HepG2 (cell line): Measurements from ENCODE around the gene KRTAP5-10. TPM values are rescaled to one million over a fixed set of nuclear protein-coding genes. Genes with fewer than 3 reads are reported as not detected.

ENCODE experiments used
- BRCA1 ChIP-seq: sonication (generic); formaldehyde crosslinking; IDR thresholded peaks from 2 replicates; pipeline ENCODE4 v1.4.0; 2020; ENCODE audit warnings: missing genetic modification reagents
- DPF2 ChIP-seq: sonication (generic); formaldehyde crosslinking; IDR thresholded peaks from 2 replicates; pipeline ENCODE4 v1.4.0; 2020; ENCODE audit warnings: mild to moderate bottlenecking, low read depth, missing genetic modification reagents, borderline replicate concordance
- FOXK1 ChIP-seq: sonication (generic); formaldehyde crosslinking; IDR thresholded peaks from 2 replicates; pipeline ENCODE4 v1.4.0; 2020; ENCODE audit warnings: low read depth, missing genetic modification reagents, borderline replicate concordance
- HOXA3 ChIP-seq: sonication (generic); formaldehyde crosslinking; IDR thresholded peaks from 2 replicates; pipeline ENCODE4 v1.5.0; 2020; ENCODE audit warnings: missing genetic modification reagents
- KLF15 ChIP-seq: sonication (generic); formaldehyde crosslinking; IDR thresholded peaks from 2 replicates; pipeline ENCODE4 v1.8.1; 2023; ENCODE audit warnings: borderline replicate concordance, mild to moderate bottlenecking, inconsistent platforms, missing genetic modification reagents, mixed read lengths
- MEF2D ChIP-seq: sonication (generic); formaldehyde crosslinking; IDR thresholded peaks from 2 replicates; pipeline ENCODE4 v1.5.1; 2020; ENCODE audit warnings: mild to moderate bottlenecking, missing genetic modification reagents
- NAIF1 ChIP-seq: sonication (generic); formaldehyde crosslinking; IDR thresholded peaks from 2 replicates; pipeline ENCODE4 v1.5.0; 2020; ENCODE audit warnings: mild to moderate bottlenecking, missing genetic modification reagents, borderline replicate concordance
- NRL ChIP-seq: sonication (generic); formaldehyde crosslinking; IDR thresholded peaks from 2 replicates; pipeline ENCODE4 v1.5.0; 2020; ENCODE audit warnings: missing genetic modification reagents, mild to moderate bottlenecking, moderate library complexity, borderline replicate concordance
- RORA ChIP-seq: sonication (generic); formaldehyde crosslinking; IDR thresholded peaks from 2 replicates; pipeline ENCODE4 v1.5.0; 2020; ENCODE audit warnings: mild to moderate bottlenecking, missing genetic modification reagents, moderate library complexity
- SCMH1 ChIP-seq: sonication (generic); formaldehyde crosslinking; IDR thresholded peaks from 2 replicates; pipeline ENCODE4 v1.9.0; 2021; ENCODE audit warnings: missing genetic modification reagents, mild to moderate bottlenecking, borderline replicate concordance
- TGIF2 ChIP-seq: IDR thresholded peaks from 2 replicates; pipeline ENCODE4 v1.6.1; 2016; ENCODE audit warnings: control low read depth, missing compliant biosample characterization
- TP53 ChIP-seq: sonication (generic); formaldehyde crosslinking; conservative IDR thresholded peaks from 2 replicates; pipeline ENCODE4 v1.4.0; 2020; ENCODE audit warnings: missing genetic modification reagents
- XRCC5 ChIP-seq: fragments of 200-400 bp; formaldehyde crosslinking; optimal IDR thresholded peaks from 2 replicates; pipeline ENCODE3; 2017; ENCODE audit warnings: mild to moderate bottlenecking, low read length
- YEATS2 ChIP-seq: sonication (generic); formaldehyde crosslinking; IDR thresholded peaks from 2 replicates; pipeline ENCODE4 v1.4.0; 2020; ENCODE audit warnings: missing genetic modification reagents, borderline replicate concordance
- ZBTB20 ChIP-seq: sonication (generic); formaldehyde crosslinking; IDR thresholded peaks from 2 replicates; pipeline ENCODE4 v1.8.1; 2023; ENCODE audit warnings: missing genetic modification reagents, low read depth, mild to moderate bottlenecking, borderline replicate concordance
- ZFP36L2 ChIP-seq: sonication (generic); formaldehyde crosslinking; IDR thresholded peaks from 2 replicates; pipeline ENCODE4 v1.4.0; 2020; ENCODE audit warnings: missing genetic modification reagents
- ZMYM3 ChIP-seq: sonication (generic); formaldehyde crosslinking; IDR thresholded peaks from 2 replicates; pipeline ENCODE4 v1.5.1; 2020; ENCODE audit warnings: mild to moderate bottlenecking, missing genetic modification reagents
- ZMYM4 ChIP-seq: sonication (generic); formaldehyde crosslinking; IDR thresholded peaks from 2 replicates; pipeline ENCODE4 v1.8.1; 2023; ENCODE audit warnings: mild to moderate bottlenecking, missing genetic modification reagents
- ZNF121 ChIP-seq: sonication (generic); formaldehyde crosslinking; IDR thresholded peaks from 2 replicates; pipeline ENCODE4 v1.5.0; 2020; ENCODE audit warnings: mild to moderate bottlenecking, missing genetic modification reagents
- ZNF430 ChIP-seq: sonication (generic); formaldehyde crosslinking; IDR thresholded peaks from 2 replicates; pipeline ENCODE4 v1.9.0; 2021; ENCODE audit warnings: mild to moderate bottlenecking, missing genetic modification reagents
- ZNF501 ChIP-seq: sonication (generic); formaldehyde crosslinking; IDR thresholded peaks from 2 replicates; pipeline ENCODE4 v1.5.1; 2020; ENCODE audit warnings: mild to moderate bottlenecking, moderate library complexity, missing genetic modification reagents
- ZNF773 ChIP-seq: sonication (generic); formaldehyde crosslinking; IDR thresholded peaks from 2 replicates; pipeline ENCODE4 v1.4.0; 2020; ENCODE audit warnings: missing genetic modification reagents, borderline replicate concordance
- polyA plus RNA-seq, 8 experiments: library from polyadenylated mRNA; depleted of rRNA in 3 of 8; stranded (reverse) in 7 of 8; unstranded in 1 of 8; fragments of >200 nt; fragmentation: Illumina TruSeq in 4 of 8; extraction: Trizol in 4 of 8; gene quantifications; 2 replicates each; pipeline versions ENCODE4 v1.2.1 to v1.2.3, GENCODE V29; 2011 to 2016; ENCODE audit warnings: low read depth in 4 of 8, missing spikeins in 1 of 8, mixed read lengths in 1 of 8; ENCODE audit not compliant: insufficient read depth in 1 of 8
- total RNA-seq, 5 experiments: library from RNA; depleted of rRNA; stranded (reverse); fragments of >200 nt; fragmentation: Illumina TruSeq; extraction: Trizol; gene quantifications; 2 replicates each; pipeline ENCODE4 v1.2.3, GENCODE V29; 2016; ENCODE audit warnings: low read depth in 1 of 5
- TF ChIP-seq, protein P1 (sequence below): sonication (generic); formaldehyde crosslinking; IDR thresholded peaks from 2 replicates; pipeline ENCODE4 v1.5.0; 2020; ENCODE audit warnings: mild to moderate bottlenecking, missing genetic modification reagents
- TF ChIP-seq, protein P2 (sequence below): sonication (generic); formaldehyde crosslinking; IDR thresholded peaks from 2 replicates; pipeline ENCODE4 v1.9.0; 2022; ENCODE audit warnings: low read depth, missing genetic modification reagents
- TF ChIP-seq, protein P3 (sequence below): sonication (generic); IDR thresholded peaks from 2 replicates; pipeline ENCODE4 v1.6.1; 2016; ENCODE audit warnings: low read depth, borderline replicate concordance
- TF ChIP-seq, protein P4 (sequence below): IDR thresholded peaks from 2 replicates; pipeline ENCODE4 v1.6.1; 2016; ENCODE audit warnings: low read depth

KRTAP5-10 gene
- total and polyA plus RNA-seq, 2 of the 13 experiments (the other 11 are each of a cell fraction or from before 2014, with no cell fraction given), result not detected

DNA sequence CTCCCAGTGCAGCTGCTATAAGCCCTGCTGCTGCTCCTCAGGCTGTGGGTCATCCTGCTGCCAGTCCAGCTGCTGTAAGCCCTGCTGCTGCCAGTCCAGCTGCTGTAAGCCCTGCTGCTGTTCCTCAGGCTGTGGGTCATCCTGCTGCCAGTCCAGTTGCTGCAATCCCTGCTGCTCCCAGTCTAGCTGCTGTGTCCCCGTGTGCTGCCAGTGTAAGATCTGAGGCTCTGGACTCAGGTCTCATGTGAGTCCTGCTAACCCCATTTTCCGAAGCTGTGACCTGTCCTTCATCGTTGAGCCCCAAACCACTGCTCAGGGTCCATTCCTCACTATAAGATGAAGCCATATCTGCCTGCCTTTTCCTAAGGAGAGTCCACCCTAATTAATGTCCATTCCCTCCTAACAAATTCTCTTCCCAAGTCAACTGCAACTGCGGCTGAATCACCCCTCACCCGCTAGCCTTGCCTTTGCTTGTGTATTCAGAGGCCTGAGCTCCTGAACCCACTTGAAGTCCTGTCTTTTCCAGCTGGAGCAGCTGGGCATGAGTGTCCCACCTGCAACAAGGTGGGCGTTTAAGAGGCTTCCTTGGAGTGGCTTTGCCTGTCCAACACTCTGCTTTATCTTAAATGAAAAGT lies 37.7 kb upstream of the KRTAP5-10 start (continued):
- TF ChIP-seq ZFP36L2 (CRISPR knock-in tag) (no peak), ZNF501 (peak; percentile 42; the same call in 1 of the 2 replicates), HOXA3 (CRISPR knock-in tag) (peak; percentile 18; the same call in 1 of the 2 replicates), KLF15 (CRISPR knock-in tag) (no peak), ZNF121 (CRISPR knock-in tag) (no peak), FOXK1 (CRISPR knock-in tag) (no peak), RORA (CRISPR knock-in tag) (no peak), NRL (peak; percentile 53; the same call in 1 of the 2 replicates), TP53 (CRISPR knock-in tag) (no peak), TGIF2 (CRISPR knock-in tag) (no peak), ZMYM4 (CRISPR knock-in tag) (no peak), YEATS2 (no peak), DPF2 (CRISPR knock-in tag) (no peak), XRCC5 (no peak), MEF2D (CRISPR knock-in tag) (0 out of 2 replicates have a peak, but pooled peaks have one; percentile 19), SCMH1 (CRISPR knock-in tag) (no peak), BRCA1 (CRISPR knock-in tag) (no peak), ZBTB20 (CRISPR knock-in tag) (no peak), ZNF430 (CRISPR knock-in tag) (no peak), ZNF773 (CRISPR knock-in tag) (no peak), ZMYM3 (no peak), NAIF1 (CRISPR knock-in tag) (no peak)
- TF ChIP-seq, protein P1, sequence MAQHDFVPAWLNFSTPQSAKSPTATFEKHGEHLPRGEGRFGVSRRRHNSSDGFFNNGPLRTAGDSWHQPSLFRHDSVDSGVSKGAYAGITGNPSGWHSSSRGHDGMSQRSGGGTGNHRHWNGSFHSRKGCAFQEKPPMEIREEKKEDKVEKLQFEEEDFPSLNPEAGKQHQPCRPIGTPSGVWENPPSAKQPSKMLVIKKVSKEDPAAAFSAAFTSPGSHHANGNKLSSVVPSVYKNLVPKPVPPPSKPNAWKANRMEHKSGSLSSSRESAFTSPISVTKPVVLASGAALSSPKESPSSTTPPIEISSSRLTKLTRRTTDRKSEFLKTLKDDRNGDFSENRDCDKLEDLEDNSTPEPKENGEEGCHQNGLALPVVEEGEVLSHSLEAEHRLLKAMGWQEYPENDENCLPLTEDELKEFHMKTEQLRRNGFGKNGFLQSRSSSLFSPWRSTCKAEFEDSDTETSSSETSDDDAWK (CRISPR knock-in tag), result no peak
- TF ChIP-seq, protein P2, sequence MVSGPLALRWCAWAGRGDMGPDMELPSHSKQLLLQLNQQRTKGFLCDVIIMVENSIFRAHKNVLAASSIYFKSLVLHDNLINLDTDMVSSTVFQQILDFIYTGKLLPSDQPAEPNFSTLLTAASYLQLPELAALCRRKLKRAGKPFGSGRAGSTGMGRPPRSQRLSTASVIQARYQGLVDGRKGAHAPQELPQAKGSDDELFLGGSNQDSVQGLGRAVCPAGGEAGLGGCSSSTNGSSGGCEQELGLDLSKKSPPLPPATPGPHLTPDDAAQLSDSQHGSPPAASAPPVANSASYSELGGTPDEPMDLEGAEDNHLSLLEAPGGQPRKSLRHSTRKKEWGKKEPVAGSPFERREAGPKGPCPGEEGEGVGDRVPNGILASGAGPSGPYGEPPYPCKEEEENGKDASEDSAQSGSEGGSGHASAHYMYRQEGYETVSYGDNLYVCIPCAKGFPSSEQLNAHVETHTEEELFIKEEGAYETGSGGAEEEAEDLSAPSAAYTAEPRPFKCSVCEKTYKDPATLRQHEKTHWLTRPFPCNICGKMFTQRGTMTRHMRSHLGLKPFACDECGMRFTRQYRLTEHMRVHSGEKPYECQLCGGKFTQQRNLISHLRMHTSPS (CRISPR knock-in tag), result 0 out of 2 replicates have a peak, but pooled peaks have one; percentile 55
- TF ChIP-seq, protein P3, sequence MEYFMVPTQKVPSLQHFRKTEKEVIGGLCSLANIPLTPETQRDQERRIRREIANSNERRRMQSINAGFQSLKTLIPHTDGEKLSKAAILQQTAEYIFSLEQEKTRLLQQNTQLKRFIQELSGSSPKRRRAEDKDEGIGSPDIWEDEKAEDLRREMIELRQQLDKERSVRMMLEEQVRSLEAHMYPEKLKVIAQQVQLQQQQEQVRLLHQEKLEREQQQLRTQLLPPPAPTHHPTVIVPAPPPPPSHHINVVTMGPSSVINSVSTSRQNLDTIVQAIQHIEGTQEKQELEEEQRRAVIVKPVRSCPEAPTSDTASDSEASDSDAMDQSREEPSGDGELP, result no peak
- TF ChIP-seq, protein P4, sequence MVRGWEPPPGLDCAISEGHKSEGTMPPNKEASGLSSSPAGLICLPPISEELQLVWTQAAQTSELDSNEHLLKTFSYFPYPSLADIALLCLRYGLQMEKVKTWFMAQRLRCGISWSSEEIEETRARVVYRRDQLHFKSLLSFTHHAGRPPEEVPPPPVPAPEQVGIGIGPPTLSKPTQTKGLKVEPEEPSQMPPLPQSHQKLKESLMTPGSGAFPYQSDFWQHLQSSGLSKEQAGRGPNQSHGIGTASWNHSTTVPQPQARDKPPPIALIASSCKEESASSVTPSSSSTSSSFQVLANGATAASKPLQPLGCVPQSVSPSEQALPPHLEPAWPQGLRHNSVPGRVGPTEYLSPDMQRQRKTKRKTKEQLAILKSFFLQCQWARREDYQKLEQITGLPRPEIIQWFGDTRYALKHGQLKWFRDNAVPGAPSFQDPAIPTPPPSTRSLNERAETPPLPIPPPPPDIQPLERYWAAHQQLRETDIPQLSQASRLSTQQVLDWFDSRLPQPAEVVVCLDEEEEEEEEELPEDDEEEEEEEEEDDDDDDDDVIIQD (CRISPR knock-in tag), result peak; percentile 36; the same call in 1 of the 2 replicates
